Measurements from ENCODE around the gene PPIP5K2. TPM values are rescaled to one million over a fixed set of nuclear protein-coding genes. Genes with fewer than 3 reads are reported as not detected.

The PPIP5K2 gene
- total RNA-seq, 1 experiment from 2014 or later, result 44.8 TPM

- Mint-ChIP-seq H3K36me3 (ENCODE audit: insufficient read depth, unreplicated experiment) (no peaks in the 10 kb centered on the region), H3K4me3 (ENCODE audit: unreplicated experiment) (no peak overlapping the region), H3K9me3 (ENCODE audit: unreplicated experiment) (no peaks in the 10 kb centered on the region), H3K4me1 (ENCODE audit: low read depth, unreplicated experiment) (no peaks in the 10 kb centered on the region), H3K27me3 (ENCODE audit: insufficient read depth, unreplicated experiment) (no peaks in the 10 kb centered on the region), H3K27ac (ENCODE audit: unreplicated experiment) (no peak overlapping the region)
- POLR2A ChIA-PET, result no interaction called here
- H3K27me3 ChIP-seq (replicated peaks; ENCODE audit: control insufficient read depth, insufficient read depth, low read length), result no peaks in the 10 kb centered on the region
- H3K9me3 ChIP-seq, result no peaks in the 10 kb centered on the region
- no TSS peak for BruUV-seq (replicated peaks)
- intact Hi-C loops (cut with micrococcal nuclease; ENCODE audit: unreplicated experiment), result no loop called here
- H3K4me1 ChIP-seq, result 0 out of 2 replicates have a peak, but pooled peaks cover 7% of the 10 kb centered on the region
- no peak for TF ChIP-seq CTCF (IDR thresholded peaks at IDR 0.05; ENCODE audit: insufficient read depth in 1 of 2, low read depth in 1 of 2, low read length in 1 of 2, severe bottlenecking in 1 of 2, unreplicated experiment in 1 of 2)
- H3K4me3 ChIP-seq (ENCODE audit: low read depth, low read length), result no peak overlapping the region
- H3K36me3 ChIP-seq (ENCODE audit: control insufficient read depth, insufficient read depth, low read length), result no peaks in the 10 kb centered on the region
- DNase-seq, result no peak
- CTCF ChIA-PET, result no interaction called here
These were observed 54.0 kb downstream of the PPIP5K2 start for GRCh38 chr5:103174147-103174546.

GRCh38 chr5:103177543-103177942 is 57.4 kb downstream of the PPIP5K2 start:
- no peak for DNase-seq
- Mint-ChIP-seq H3K27me3 (ENCODE audit: insufficient read depth, unreplicated experiment) (no peaks in the 10 kb centered on the region), H3K27ac (ENCODE audit: unreplicated experiment) (no peak overlapping the region), H3K9me3 (ENCODE audit: unreplicated experiment) (no peaks in the 10 kb centered on the region), H3K4me1 (ENCODE audit: low read depth, unreplicated experiment) (no peaks in the 10 kb centered on the region), H3K36me3 (ENCODE audit: insufficient read depth, unreplicated experiment) (peaks cover 5% of the 10 kb centered on the region), H3K4me3 (ENCODE audit: unreplicated experiment) (no peak overlapping the region)
- intact Hi-C loops (cut with micrococcal nuclease; ENCODE audit: unreplicated experiment), result no loop called here
- H3K36me3 ChIP-seq (ENCODE audit: control insufficient read depth, insufficient read depth, low read length), result no peaks in the 10 kb centered on the region
- 0 out of 2 replicates have a peak, but pooled peaks cover 7% of the 10 kb centered on the region for H3K4me1 ChIP-seq
- BruUV-seq (replicated peaks), result no TSS peak
- no peaks in the 10 kb centered on the region for H3K27me3 ChIP-seq (replicated peaks; ENCODE audit: control insufficient read depth, insufficient read depth, low read length)
- TF ChIP-seq CTCF (IDR thresholded peaks at IDR 0.05; ENCODE audit: insufficient read depth in 1 of 2, low read depth in 1 of 2, low read length in 1 of 2, severe bottlenecking in 1 of 2, unreplicated experiment in 1 of 2), result no peak
- POLR2A ChIA-PET, result no interaction called here
- no peak overlapping the region for H3K4me3 ChIP-seq (ENCODE audit: low read depth, low read length)
- CTCF ChIA-PET, result no interaction called here
- H3K9me3 ChIP-seq, result no peaks in the 10 kb centered on the region

- H3K9me3 ChIP-seq, result no peaks in the 10 kb centered on the region
- no peaks in the 10 kb centered on the region for H3K36me3 ChIP-seq (ENCODE audit: control insufficient read depth, insufficient read depth, low read length)
- H3K4me1 ChIP-seq, result 0 out of 2 replicates have a peak, but pooled peaks cover 7% of the 10 kb centered on the region
- H3K4me3 ChIP-seq (ENCODE audit: low read depth, low read length), result no peak overlapping the region
- ChIA-PET POLR2A (no interaction called here), CTCF (no interaction called here)
- H3K27ac Mint-ChIP-seq (ENCODE audit: unreplicated experiment), result no peak overlapping the region
- H3K36me3 Mint-ChIP-seq (ENCODE audit: insufficient read depth, unreplicated experiment), result peaks cover 5% of the 10 kb centered on the region
- intact Hi-C loops (cut with micrococcal nuclease; ENCODE audit: unreplicated experiment), result no loop called here
- no peaks in the 10 kb centered on the region for H3K27me3 ChIP-seq (replicated peaks; ENCODE audit: control insufficient read depth, insufficient read depth, low read length)
- no TSS peak for BruUV-seq (replicated peaks)
- H3K9me3 Mint-ChIP-seq (ENCODE audit: unreplicated experiment), result no peaks in the 10 kb centered on the region
- no peaks in the 10 kb centered on the region for H3K4me1 Mint-ChIP-seq (ENCODE audit: low read depth, unreplicated experiment)
- H3K27me3 Mint-ChIP-seq (ENCODE audit: insufficient read depth, unreplicated experiment), result no peaks in the 10 kb centered on the region
- TF ChIP-seq CTCF (IDR thresholded peaks at IDR 0.05; ENCODE audit: insufficient read depth in 1 of 2, low read depth in 1 of 2, low read length in 1 of 2, severe bottlenecking in 1 of 2, unreplicated experiment in 1 of 2), result no peak
- no peak overlapping the region for H3K4me3 Mint-ChIP-seq (ENCODE audit: unreplicated experiment)
- DNase-seq, result no peak
These were observed 58.1 kb downstream of the PPIP5K2 start for GRCh38 chr5:103178167-103178566.
